HG02981 (cell line): Measurements from ENCODE around the gene GNA14.
"Not testable (repeated sequence)": the region's sequence is repeated elsewhere in the genome, so short reads cannot be mapped to it uniquely, and the experiment has no call there.

Experiments
- ATAC-seq: cut with Tn5 transposase; IDR thresholded peaks from one replicate; pipeline ENCODE4 v1.9.1; 2021; ENCODE audit warnings: mild to moderate bottlenecking, moderate library complexity; ENCODE audit not compliant: unreplicated experiment

Gene GNA14

DNA sequence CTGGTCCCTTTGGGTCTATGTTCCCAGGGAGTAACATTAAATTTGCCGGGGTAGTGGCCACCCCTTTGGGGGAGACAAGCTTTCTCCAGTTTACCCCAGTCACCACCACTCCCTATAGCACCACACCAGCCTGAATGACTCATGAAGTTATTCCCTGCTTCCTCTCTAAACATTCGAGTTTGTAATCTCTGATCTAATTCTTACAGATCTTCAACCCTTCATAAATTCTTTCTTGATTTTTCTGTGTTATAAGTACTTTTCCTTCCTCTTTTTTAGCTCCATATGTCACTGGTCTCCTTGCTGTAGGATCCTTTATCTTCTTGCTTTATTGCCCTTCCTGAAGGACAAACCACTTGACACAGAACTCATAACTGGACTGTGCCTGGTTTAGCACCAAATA, 55.6 kb downstream of the GNA14 start:
- no peak for ATAC-seq

GRCh38 chr9:77589046-77589795, 58.9 kb downstream of the GNA14 start:
- ATAC-seq = no peak

DNA sequence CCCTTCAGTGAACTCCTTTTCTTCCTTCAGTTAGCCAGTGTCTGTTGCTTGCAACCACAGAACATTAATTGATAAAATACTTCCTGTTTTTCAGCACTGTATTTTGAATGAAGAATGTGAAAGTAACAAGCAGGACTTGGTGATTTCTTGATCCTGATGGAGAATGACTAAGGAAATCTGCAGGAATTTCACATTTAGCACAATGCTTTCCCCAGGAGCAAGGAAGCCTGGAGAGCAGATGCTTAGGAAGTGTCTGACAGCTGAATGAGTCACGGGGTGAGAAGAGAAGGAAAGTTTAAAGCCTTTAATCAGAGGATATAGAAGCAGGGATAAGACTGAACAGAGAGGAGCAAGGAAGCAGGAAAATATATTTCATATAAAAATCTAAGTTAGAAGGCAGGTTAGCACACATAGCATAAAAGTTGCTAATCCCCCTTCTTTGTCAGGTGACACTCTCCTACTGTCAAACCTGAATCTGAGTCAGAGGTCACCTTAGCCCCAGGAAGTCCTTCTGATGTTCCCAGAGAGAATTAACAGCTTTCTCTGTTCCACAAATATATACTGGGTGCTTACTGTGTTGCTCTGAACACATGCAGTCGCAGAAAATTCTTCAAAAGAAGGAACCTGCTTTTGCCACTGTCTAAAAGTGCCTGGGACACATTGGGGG, 59.7 kb downstream of the GNA14 start:
- no peak for ATAC-seq

DNA sequence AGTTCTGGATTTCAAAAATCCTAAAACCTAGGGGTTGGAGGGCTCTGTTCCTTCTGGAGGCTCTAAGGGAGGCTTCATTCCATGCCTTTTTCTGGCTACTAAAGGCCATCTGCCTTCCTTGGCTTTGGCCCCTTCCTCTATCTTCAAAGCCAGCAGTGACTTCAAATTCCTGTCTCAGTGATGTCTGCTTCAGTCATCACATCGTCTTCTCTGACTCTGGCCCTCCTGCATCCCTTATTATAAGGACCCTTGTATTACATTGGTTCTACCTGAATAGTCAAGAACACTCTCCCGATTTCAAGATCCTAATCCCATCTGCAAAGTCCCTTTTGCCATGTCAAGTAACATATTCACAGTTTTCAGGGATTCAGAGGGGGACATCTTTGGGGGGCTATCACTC, 60.3 kb downstream of the GNA14 start:
- no peak for ATAC-seq

DNA sequence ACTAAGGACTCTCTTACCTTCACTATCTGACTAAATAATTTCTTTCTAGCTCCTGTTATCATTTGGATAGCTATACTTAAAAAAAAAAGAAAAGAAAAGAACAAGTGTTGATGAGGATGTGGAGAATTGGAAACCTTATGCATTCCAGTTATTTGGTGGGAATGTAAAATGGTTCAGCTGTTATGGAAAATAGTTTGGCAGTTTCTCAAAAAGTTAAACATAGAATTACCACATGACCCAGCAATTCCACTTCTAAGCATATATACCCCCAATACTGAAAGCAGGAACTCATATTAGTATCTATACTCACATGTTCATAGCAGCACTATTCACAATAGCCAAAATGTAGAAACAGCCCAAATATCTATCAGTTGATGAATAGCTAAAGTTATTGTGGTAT, 61.1 kb downstream of the GNA14 start:
- no peak for ATAC-seq

- ATAC-seq = no peak
Observed at GRCh38 chr9:77586591-77586990, 61.5 kb downstream of the GNA14 start.

- ATAC-seq = no peak
Observed at GRCh38 chr9:77585335-77585786, 62.8 kb downstream of the GNA14 start.

GRCh38 chr9:77584927-77585326, 63.2 kb downstream of the GNA14 start:
- not testable (repeated sequence) for ATAC-seq

GRCh38 chr9:77582961-77583576, 65.1 kb downstream of the GNA14 start:
- ATAC-seq = no peak

- ATAC-seq = no peak
Observed at GRCh38 chr9:77582525-77582924, 65.6 kb downstream of the GNA14 start.

GRCh38 chr9:77575785-77576184, 72.3 kb downstream of the GNA14 start:
- no peak for ATAC-seq

GRCh38 chr9:77569335-77569734, 78.8 kb downstream of the GNA14 start:
- ATAC-seq = no peak

DNA sequence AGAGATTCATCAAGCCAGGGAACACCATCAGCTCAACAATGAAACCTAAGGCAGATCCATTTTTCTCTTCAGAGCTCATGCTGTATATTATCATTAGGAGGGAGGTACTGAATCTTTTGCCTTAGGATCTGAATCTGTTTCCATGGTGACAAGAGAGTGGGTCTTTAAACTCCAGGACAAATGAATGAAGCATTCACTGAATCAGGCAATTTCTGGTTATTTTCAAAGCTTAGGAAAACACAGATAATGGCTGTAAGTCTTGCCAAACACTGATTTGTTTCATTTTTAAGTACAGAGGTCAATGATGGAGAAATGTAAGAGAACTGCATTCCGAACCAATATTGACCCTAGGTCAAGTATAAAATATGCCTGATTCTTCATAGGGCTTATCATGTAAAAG, 84.9 kb downstream of the GNA14 start:
- ATAC-seq = no peak

GRCh38 chr9:77562019-77562748, 85.9 kb downstream of the GNA14 start:
- no peak for ATAC-seq

- no peak for ATAC-seq
Observed at GRCh38 chr9:77561331-77562018, 86.6 kb downstream of the GNA14 start.

DNA sequence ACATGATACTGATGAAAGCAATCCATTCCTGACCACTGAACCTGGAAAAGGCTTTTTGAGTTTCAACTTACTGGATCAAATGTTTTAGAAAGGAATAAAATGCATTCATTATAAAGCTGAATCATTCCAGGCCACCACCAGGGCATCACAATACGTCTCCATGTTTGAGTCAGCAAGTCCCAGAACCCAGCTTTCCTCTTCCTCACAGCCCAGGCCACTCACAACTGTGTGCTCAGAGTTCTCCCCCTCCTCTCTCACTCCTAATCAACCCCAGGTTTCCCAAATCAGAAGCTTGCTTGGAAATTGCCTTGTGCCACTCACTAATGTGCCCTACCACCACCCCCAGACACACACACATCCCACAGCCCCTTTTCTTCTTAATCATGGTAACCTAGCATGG, 91.7 kb downstream of the GNA14 start:
- no peak for ATAC-seq

DNA sequence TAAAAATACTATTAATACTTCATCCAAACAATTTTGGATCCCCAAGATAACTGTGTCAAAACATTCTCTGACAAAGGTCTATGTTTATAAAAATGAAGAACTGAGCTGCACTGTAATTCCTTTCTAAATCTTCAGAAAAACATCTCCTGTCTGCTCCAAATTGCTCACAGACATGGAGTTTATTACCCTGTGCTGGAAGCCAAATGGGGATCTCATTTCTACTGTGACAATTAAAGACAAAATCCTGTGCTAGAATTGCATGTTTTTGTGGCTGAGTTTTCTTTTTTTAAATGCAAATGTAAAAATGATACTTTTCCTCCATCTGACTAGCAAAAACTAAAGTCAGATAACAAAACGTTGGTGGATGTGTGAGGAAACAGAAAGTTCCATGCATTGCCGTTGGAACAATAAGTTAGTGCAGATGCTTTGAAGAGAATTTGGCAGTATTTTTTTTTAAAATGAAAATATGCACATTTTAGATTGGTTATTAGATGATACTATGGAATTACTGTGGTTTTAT, 93.5 kb downstream of the GNA14 start:
- no peak for ATAC-seq

DNA sequence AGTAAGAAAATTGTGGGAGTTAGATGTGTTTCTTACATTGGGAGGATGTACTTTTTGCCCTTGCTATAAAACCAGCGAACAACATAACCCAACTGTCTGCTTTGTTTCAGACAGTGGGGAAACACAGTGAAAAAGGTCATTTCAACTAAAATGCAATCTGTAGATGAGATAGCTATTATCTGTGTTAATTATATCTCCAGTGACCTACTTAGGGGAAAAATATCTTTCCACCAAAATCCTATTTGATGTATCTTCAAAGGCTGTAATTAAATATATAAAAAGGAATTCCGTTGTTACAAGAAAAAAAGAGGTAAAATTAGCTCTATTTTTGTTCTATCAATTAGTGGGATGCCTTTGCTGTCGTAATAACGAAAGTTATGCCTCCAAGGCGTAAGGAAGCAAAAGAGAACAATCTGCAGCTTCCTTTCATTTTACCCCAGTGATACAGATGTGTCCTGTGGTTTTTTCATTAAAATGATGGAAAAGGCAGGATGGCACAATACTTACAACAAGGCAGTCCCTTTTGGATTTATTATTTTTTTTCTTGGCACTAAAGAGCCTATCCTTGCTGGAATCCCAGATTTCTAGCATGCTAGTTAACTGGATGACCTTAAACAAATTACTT, 100.9 kb downstream of the GNA14 start:
- no peak for ATAC-seq

GRCh38 chr9:77546376-77546950, 101.7 kb downstream of the GNA14 start:
- ATAC-seq = no peak

DNA sequence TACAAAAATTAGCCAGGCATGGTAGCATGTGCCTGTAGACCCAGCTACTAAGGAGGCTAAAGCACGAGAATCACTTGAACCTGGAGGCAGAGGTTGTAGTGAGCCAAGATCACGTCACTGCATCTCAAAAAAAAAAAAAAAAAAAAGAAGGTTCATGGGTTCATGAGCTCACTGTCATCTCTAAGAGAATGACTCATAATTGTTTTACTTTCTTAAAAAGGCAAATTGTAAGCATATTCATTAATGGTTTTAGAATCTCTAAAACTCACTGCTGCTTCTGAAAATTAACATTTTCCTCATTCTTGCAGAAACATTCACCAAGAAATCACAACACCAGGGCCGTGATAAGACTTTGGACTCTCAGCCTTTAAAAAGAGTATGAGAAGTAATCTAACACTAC, 103.6 kb downstream of the GNA14 start:
- no peak for ATAC-seq
